ENCODE measurements around the gene ABCA13.

The ABCA13 gene

GRCh38 chr7:48242846-48243245 lies 71.6 kb downstream of the ABCA13 start:
- Mint-ChIP-seq H3K27me3 (ENCODE audit: low read depth) (peaks cover 3% of the 10 kb centered on the region), H3K9me3 (no peaks in the 10 kb centered on the region), H3K36me3 (ENCODE audit: low read depth) (no peaks in the 10 kb centered on the region), H3K4me1 (ENCODE audit: low read depth) (no peaks in the 10 kb centered on the region), H3K4me3 (no peak overlapping the region), H3K27ac (no peak overlapping the region)

DNA sequence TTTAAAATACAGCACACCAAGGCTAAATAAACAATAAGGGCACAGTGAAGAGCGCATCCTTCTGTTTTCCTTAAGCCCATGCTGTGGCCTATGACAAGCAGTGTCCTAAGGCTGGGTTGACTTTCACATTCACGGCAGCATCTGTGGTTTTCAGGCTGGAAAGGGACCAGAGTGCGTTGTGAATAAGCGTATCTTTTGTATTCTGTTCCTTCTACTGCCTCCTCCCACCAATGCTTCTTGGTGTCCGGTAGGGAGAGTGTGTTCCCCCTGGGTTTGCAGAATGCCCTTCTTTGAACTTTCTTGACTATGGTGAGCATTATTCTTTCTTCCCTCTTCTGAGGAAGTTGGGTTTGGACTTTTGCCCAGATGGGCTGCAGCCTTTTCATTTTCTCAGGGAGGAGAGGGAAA lies 73.6 kb downstream of the ABCA13 start:
- Mint-ChIP-seq H3K27me3 (ENCODE audit: low read depth) (peaks cover 3% of the 10 kb centered on the region), H3K4me1 (ENCODE audit: low read depth) (no peaks in the 10 kb centered on the region), H3K9me3 (no peaks in the 10 kb centered on the region)

DNA sequence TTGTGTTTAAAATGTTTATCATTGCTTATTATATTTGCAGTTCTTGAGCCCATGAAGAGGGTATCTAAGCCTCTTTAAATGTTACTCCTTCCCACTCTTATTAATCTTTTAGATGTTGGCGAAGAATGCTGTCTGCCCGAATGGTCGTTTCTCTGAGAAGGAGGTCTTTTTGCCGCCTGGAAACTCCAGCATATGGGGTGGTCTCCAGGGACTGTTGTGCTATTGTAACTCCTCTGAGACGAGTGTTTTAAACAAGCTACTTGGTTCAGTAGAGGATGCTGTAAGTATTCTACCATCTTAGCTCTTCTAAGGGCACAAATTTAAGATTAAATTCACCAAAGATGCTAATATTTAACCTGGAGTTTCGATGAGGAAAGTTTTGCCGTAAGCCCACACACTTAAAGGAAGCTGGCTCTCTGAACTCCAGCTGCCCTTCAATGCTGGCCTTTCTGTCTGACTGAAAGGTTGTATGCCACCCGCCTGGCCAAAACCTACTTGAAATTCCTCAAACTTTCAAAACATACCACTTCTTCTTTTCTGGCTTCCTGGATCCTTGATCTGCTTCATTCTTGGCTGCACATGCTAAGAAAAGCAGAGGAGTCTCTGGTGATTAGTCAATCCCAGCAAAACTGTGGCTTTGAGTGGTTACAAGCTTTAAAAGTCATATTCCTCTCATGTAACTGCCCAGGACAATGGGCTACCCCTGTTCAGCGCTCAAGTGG lies 74.7 kb downstream of the ABCA13 start:
- H3K4me1 Mint-ChIP-seq (ENCODE audit: low read depth) = no peaks in the 10 kb centered on the region
- H3K9me3 Mint-ChIP-seq = no peaks in the 10 kb centered on the region
- H3K27ac Mint-ChIP-seq = no peak overlapping the region
- H3K36me3 Mint-ChIP-seq (ENCODE audit: low read depth) = no peaks in the 10 kb centered on the region
- no peak overlapping the region for H3K4me3 Mint-ChIP-seq
- H3K27me3 Mint-ChIP-seq (ENCODE audit: low read depth) = peaks cover 3% of the 10 kb centered on the region

More for the DNA sequence above, 73.6 kb downstream of the ABCA13 start:
- H3K36me3 Mint-ChIP-seq (ENCODE audit: low read depth) = no peaks in the 10 kb centered on the region
- H3K4me3 Mint-ChIP-seq = no peak overlapping the region
- H3K27ac Mint-ChIP-seq = no peak overlapping the region

DNA sequence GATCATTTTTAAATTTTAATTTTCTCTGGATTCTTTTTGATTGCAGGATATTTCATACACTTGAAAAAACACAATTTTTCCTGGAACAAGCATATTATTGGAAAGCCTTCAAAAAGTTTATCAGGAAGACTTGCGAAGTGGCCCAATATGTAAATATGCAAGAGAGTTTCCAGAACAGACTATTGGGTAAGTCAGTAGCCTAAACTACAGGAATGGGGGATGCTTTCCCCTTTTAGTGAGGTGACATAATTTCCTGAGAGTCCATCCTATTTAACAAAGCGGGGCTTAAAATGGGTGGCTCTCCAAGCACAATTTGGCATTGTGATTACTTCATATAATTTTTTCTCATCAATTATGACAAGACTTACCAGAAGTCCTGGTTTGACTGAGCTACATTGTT lies 77.9 kb downstream of the ABCA13 start:
- Mint-ChIP-seq H3K27ac (no peak overlapping the region), H3K4me3 (no peak overlapping the region), H3K9me3 (no peaks in the 10 kb centered on the region), H3K27me3 (ENCODE audit: low read depth) (peaks cover 3% of the 10 kb centered on the region), H3K36me3 (ENCODE audit: low read depth) (no peaks in the 10 kb centered on the region), H3K4me1 (ENCODE audit: low read depth) (peaks cover 9% of the 10 kb centered on the region)

DNA sequence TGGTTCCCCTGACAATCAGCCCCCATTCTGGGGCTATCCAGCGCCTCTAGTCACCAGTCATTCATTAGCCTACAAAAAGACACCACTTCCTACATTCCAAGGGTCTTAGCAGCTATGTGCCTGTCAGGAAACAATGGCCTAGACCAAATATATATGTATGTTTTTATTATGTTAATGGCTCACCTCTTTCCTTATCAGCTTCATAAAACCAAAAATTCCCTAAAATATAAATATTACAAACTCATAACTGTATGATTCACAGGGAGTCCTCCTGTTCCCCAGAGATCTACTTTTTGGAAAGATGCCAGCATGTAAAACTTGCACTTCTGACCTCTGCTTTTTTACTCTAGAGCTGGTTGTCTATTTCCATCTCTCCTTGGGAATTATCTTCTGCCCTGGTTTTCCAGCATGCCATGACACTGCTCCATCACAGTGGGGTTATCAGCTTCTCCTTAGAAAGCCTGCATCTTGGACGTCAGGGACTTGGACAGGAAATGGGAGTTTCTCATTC lies 79.2 kb downstream of the ABCA13 start:
- Mint-ChIP-seq H3K4me3 (no peak overlapping the region), H3K4me1 (ENCODE audit: low read depth) (peaks cover 11% of the 10 kb centered on the region), H3K36me3 (ENCODE audit: low read depth) (no peaks in the 10 kb centered on the region), H3K9me3 (no peaks in the 10 kb centered on the region), H3K27me3 (ENCODE audit: low read depth) (peaks cover 3% of the 10 kb centered on the region), H3K27ac (no peak overlapping the region)

DNA sequence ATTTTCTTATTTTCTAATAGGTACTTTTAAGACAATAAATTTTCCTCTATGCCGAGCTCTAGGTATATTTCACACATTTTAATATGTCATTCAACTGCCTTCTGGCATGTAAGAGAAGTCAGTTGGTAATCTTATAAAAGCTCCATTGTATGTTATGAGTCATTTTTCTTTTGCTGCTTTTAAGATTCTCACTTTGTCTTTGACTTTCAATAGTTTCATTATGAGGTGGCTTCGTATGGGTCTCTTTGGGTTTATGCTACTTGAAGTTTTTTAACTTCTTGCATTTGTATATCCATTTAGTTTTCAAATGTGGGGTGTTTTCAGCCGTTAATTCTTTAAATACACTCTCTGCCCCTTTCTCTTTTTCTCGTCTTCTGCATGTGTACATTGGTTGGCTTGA lies 80.5 kb downstream of the ABCA13 start:
- no peaks in the 10 kb centered on the region for H3K9me3 Mint-ChIP-seq
- peaks cover 7% of the 10 kb centered on the region for H3K27me3 Mint-ChIP-seq (ENCODE audit: low read depth)
- H3K36me3 Mint-ChIP-seq (ENCODE audit: low read depth) = no peaks in the 10 kb centered on the region
- H3K27ac Mint-ChIP-seq = no peak overlapping the region
- H3K4me1 Mint-ChIP-seq (ENCODE audit: low read depth) = peaks cover 11% of the 10 kb centered on the region
- H3K4me3 Mint-ChIP-seq = no peak overlapping the region

DNA sequence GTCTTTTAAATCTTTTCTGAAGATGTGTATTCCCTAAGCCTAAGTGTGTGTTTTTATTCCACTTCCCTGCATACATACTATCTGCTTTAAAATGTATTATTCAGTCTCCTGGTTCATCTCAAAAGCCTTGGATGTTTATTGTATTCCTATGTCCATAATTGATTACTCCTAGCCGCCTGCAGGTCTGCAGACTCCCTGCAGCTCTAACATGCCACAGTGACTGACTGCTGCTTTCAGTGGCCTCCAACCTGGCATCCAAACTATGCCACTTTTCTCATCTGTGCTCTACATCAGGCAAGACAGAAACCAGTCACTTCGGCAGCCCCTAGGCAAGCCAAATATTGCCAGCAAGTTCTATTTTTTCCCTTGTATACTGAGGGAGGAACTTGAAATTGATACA lies 81.7 kb downstream of the ABCA13 start:
- Mint-ChIP-seq H3K4me3 (no peak overlapping the region), H3K27me3 (ENCODE audit: low read depth) (peaks cover 4% of the 10 kb centered on the region), H3K4me1 (ENCODE audit: low read depth) (peaks cover 11% of the 10 kb centered on the region), H3K36me3 (ENCODE audit: low read depth) (no peaks in the 10 kb centered on the region), H3K27ac (no peak overlapping the region), H3K9me3 (no peaks in the 10 kb centered on the region)

DNA sequence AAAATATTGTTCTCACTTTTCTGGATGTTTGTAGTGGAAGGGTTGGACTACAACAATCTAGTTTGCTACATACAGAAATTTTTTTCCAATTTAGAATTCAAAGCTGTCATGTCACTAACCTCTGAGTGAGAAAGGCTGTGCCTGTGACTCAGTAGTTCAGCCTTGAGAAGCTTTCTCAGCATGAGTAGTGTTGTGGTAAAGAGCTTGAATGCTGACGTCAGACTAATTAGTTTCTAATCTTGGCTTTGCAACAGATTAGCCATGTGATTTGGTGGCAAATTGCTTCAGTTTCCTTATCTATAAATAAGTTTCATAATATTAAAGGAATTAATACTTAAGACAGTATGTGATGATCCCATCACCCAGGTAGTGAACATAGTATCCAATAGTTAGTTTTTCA lies 83.8 kb downstream of the ABCA13 start:
- H3K27me3 Mint-ChIP-seq (ENCODE audit: low read depth) = peaks cover 4% of the 10 kb centered on the region

DNA sequence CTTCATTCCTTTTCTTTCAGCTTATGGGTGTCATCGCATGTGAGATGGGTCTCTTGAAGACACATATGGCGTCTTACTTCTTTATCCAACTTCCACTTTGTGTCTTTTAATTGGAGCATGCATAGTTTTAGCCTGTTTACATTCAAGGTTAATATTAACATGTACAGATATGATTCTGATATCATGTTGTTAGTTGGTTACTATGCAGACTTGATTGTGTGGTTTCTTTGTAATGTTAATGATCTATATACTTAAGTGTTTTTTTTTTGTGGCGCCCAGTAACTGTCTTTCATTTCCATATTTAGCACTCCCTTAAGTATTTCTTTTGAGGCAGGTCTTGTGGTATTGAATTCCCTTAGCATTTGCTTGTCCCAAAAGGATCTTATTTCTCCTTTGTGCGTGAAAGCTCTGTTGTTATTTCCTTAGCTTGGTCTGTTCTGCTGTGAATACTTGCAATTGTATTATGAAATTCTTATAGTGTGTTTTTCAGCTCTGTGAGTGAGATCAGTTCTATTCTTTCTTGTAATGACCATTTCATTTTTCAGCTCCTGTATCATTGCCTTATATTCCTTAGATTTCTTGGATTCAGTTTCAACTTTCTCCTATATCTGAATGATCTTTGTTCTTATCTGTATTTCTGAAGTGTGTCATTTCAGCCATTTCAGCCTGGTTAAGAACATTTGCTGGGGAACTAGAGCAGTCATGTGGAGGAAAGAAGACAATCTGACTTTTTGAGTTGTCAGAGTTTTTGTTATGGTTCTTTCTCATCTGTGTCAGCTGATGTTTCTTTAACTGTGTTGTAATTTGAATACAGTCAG lies 88.4 kb downstream of the ABCA13 start:
- no peak overlapping the region for H3K4me3 Mint-ChIP-seq
- H3K27me3 Mint-ChIP-seq (ENCODE audit: low read depth) = peaks cover 9% of the 10 kb centered on the region
- no peaks in the 10 kb centered on the region for H3K9me3 Mint-ChIP-seq
- peaks cover 2% of the 10 kb centered on the region for H3K4me1 Mint-ChIP-seq (ENCODE audit: low read depth)
- no peaks in the 10 kb centered on the region for H3K36me3 Mint-ChIP-seq (ENCODE audit: low read depth)
- no peak overlapping the region for H3K27ac Mint-ChIP-seq

More for the DNA sequence above, 83.8 kb downstream of the ABCA13 start:
- Mint-ChIP-seq H3K4me3 (no peak overlapping the region), H3K9me3 (no peaks in the 10 kb centered on the region), H3K27ac (no peak overlapping the region), H3K36me3 (ENCODE audit: low read depth) (no peaks in the 10 kb centered on the region), H3K4me1 (ENCODE audit: low read depth) (peaks cover 11% of the 10 kb centered on the region)

- H3K27me3 Mint-ChIP-seq (ENCODE audit: low read depth) = peaks cover 5% of the 10 kb centered on the region
- H3K36me3 Mint-ChIP-seq (ENCODE audit: low read depth) = no peaks in the 10 kb centered on the region
- H3K9me3 Mint-ChIP-seq = no peaks in the 10 kb centered on the region
- no peak overlapping the region for H3K4me3 Mint-ChIP-seq
- H3K4me1 Mint-ChIP-seq (ENCODE audit: low read depth) = no peaks in the 10 kb centered on the region
- no peak overlapping the region for H3K27ac Mint-ChIP-seq
These were observed 90.4 kb downstream of the ABCA13 start for GRCh38 chr7:48261696-48262095.

DNA sequence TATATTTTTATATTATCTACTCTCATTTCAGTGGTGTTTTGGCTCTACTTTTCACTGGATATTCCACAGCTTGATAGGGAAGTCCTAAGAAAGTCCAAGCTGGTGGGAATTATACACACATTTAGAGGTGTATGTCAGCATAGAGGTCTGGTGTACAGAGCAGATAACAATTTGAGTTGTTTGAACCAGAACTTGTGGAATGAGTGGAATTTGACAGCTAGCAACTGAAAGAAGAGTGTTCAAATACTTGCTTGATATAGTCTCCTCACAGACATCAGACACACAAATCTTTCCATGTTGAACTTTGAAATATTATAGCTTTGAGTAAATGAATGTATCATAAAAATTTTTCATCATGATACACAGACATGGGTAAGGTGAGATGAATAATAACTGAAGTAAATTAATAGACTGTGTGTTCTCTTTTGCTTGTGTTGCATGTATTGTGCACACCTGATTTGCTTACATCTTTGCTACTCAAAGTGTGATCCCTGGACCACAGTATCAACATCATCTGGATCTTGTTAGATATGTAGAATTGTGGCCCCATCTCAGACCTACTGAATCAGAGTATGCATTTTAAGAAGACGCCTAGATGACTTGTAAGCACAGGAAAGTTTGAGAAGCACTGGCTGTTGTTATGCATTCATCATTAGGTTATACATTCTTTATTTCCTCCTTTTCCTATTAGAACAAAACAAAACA lies 91.5 kb downstream of the ABCA13 start:
- H3K4me1 Mint-ChIP-seq (ENCODE audit: low read depth) = no peaks in the 10 kb centered on the region
- peaks cover 8% of the 10 kb centered on the region for H3K27me3 Mint-ChIP-seq (ENCODE audit: low read depth)
- H3K36me3 Mint-ChIP-seq (ENCODE audit: low read depth) = no peaks in the 10 kb centered on the region
- H3K9me3 Mint-ChIP-seq = no peaks in the 10 kb centered on the region
- H3K27ac Mint-ChIP-seq = no peak overlapping the region
- no peak overlapping the region for H3K4me3 Mint-ChIP-seq

GRCh38 chr7:48263311-48263650 lies 92.0 kb downstream of the ABCA13 start:
- Mint-ChIP-seq H3K27me3 (ENCODE audit: low read depth) (peaks cover 8% of the 10 kb centered on the region), H3K36me3 (ENCODE audit: low read depth) (no peaks in the 10 kb centered on the region), H3K9me3 (no peaks in the 10 kb centered on the region), H3K4me1 (ENCODE audit: low read depth) (no peaks in the 10 kb centered on the region), H3K27ac (no peak overlapping the region), H3K4me3 (no peak overlapping the region)

DNA sequence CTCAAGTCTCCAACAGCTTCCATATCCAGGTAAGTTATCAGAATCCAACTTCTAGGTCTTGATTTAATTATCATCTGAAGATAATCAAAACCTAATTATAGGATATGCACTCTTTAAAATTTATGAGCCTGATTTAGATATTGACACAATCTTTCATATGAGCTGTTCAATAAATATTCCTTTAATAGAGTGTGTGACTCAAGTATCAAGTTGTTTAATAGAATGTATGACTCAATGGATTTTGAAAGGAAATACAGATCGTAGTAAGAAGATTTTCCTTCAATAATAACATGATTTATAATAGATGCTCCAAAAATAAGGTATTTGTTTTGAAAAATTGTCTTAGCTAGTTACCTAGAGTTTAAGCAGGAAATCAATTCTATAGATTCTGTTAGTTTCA lies 97.8 kb downstream of the ABCA13 start:
- no peak overlapping the region for H3K27ac Mint-ChIP-seq
- H3K36me3 Mint-ChIP-seq (ENCODE audit: low read depth) = no peaks in the 10 kb centered on the region
- H3K4me3 Mint-ChIP-seq = no peak overlapping the region
- peaks cover 6% of the 10 kb centered on the region for H3K27me3 Mint-ChIP-seq (ENCODE audit: low read depth)
- H3K4me1 Mint-ChIP-seq (ENCODE audit: low read depth) = no peaks in the 10 kb centered on the region
- no peaks in the 10 kb centered on the region for H3K9me3 Mint-ChIP-seq

DNA sequence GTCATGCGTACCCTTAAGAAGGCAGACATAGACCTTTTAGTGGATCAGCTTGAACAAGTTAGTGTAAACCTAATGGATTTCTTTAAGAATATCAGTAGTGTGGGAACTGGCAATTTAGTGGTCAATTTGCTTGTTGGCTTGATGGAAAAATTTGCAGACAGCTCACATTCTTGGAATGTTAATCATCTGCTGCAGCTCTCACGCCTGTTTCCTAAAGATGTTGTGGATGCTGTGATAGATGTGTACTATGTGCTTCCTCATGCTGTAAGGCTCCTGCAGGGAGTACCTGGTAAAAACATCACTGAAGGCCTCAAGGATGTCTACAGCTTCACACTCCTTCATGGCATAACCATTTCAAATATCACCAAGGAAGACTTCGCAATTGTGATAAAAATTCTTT lies 103.4 kb downstream of the ABCA13 start:
- Mint-ChIP-seq H3K27ac (no peak overlapping the region), H3K9me3 (no peaks in the 10 kb centered on the region), H3K27me3 (ENCODE audit: low read depth) (peaks cover 3% of the 10 kb centered on the region), H3K4me3 (no peak overlapping the region), H3K36me3 (ENCODE audit: low read depth) (no peaks in the 10 kb centered on the region), H3K4me1 (ENCODE audit: low read depth) (no peaks in the 10 kb centered on the region)

DNA sequence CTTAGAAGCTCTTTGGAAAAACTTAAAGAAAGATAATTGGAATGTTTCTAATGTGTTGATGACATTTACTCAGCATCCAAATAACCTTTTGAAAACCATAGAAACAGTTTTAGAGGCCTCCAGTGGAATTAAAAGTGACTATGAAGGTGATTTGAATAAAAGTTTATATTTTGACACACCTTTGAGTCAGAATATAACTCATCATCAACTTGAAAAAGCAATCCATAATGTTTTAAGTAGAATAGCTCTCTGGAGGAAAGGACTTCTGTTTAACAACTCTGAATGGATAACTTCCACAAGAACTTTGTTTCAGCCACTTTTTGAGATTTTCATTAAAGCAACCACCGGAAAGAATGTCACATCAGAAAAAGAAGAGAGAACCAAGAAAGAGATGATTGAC lies 108.2 kb downstream of the ABCA13 start:
- Mint-ChIP-seq H3K36me3 (ENCODE audit: low read depth) (no peaks in the 10 kb centered on the region), H3K27me3 (ENCODE audit: low read depth) (no peaks in the 10 kb centered on the region), H3K9me3 (no peaks in the 10 kb centered on the region), H3K4me1 (ENCODE audit: low read depth) (no peaks in the 10 kb centered on the region), H3K4me3 (no peak overlapping the region), H3K27ac (no peak overlapping the region)

Measured in T-helper 1 cell treated with Interleukin-12 subunit alpha and Interleukin-12 subunit beta and Interleukin-4 antibody, amounts not matched to agents 30 μg/mL and 1 μg/mL, for 36 hours (primary cell).